Neuronal stem cell (in vitro differentiated cells): Measurements from ENCODE around the gene CCR7.

Experiments used
- DNase-seq: peaks from one replicate; pipeline ENCODE4 v3.0.0-alpha.2; 2013; ENCODE audit warnings: low spot score
- H2AFZ ChIP-seq: one replicate; pipeline ENCODE4 v1.6.1; 2013; ENCODE audit warnings: mild to moderate bottlenecking, low read length, inconsistent platforms
- H2AK5ac ChIP-seq: 2 replicates; pipeline ENCODE4 v1.6.1; 2013; ENCODE audit warnings: low read depth, mild to moderate bottlenecking, inconsistent platforms, low read length, moderate library complexity, mixed read lengths
- H2BK120ac ChIP-seq: 2 replicates; pipeline ENCODE4 v1.6.1; 2013; ENCODE audit warnings: low read depth, mild to moderate bottlenecking, inconsistent platforms, low read length, moderate library complexity, mixed read lengths
- H2BK12ac ChIP-seq: one replicate; pipeline ENCODE4 v1.6.1; 2013; ENCODE audit warnings: low read length, inconsistent platforms
- H2BK15ac ChIP-seq: 2 replicates; pipeline ENCODE4 v1.6.1; 2013; ENCODE audit warnings: mild to moderate bottlenecking, low read length, inconsistent platforms, mixed read lengths
- H2BK5ac ChIP-seq: one replicate; pipeline ENCODE4 v1.6.1; 2013; ENCODE audit warnings: inconsistent platforms, mild to moderate bottlenecking, low read length, moderate library complexity
- H3K14ac ChIP-seq: one replicate; pipeline ENCODE4 v1.6.1; 2013; ENCODE audit warnings: low read length, inconsistent platforms
- H3K18ac ChIP-seq: 2 replicates; pipeline ENCODE4 v1.6.1; 2013; ENCODE audit warnings: low read length, inconsistent platforms
- H3K23ac ChIP-seq: 2 replicates; pipeline ENCODE4 v1.6.1; 2013; ENCODE audit warnings: low read depth, mild to moderate bottlenecking, mixed read lengths, low read length, inconsistent platforms; ENCODE audit not compliant: poor library complexity
- H3K27ac ChIP-seq: replicated peaks from 3 replicates; pipeline ENCODE4 v1.5.1; 2013; ENCODE audit warnings: low read length, inconsistent platforms
- H3K27me3 ChIP-seq, 3 experiments: 2 replicates each; pipeline ENCODE4 v1.6.1; 2013; ENCODE audit warnings: low read length in 3 of 3, mild to moderate bottlenecking in 2 of 3, inconsistent platforms in 1 of 3, low read depth in 1 of 3, mixed read lengths in 1 of 3, moderate library complexity in 1 of 3; ENCODE audit not compliant: control insufficient read depth in 3 of 3, insufficient read depth in 3 of 3
- H3K36me3 ChIP-seq, 2 donors: replicated peaks in 1 of 2; 2 replicates each; pipeline ENCODE4 v1.6.1; 2013; ENCODE audit warnings: low read length in 2 of 2; ENCODE audit not compliant: control insufficient read depth in 2 of 2, insufficient read depth in 2 of 2
- H3K4ac ChIP-seq: 2 replicates; pipeline ENCODE4 v1.6.1; 2013; ENCODE audit warnings: inconsistent platforms, mild to moderate bottlenecking, low read length, moderate library complexity
- H3K4me1 ChIP-seq, 2 donors: 1 replicate in 1 of 2; 2 replicates in 1 of 2; pipeline ENCODE4 v1.6.1; 2013; ENCODE audit warnings: low read length in 2 of 2, low read depth in 1 of 2; ENCODE audit not compliant: control insufficient read depth in 2 of 2, insufficient read depth in 1 of 2
- H3K4me2 ChIP-seq: one replicate; pipeline ENCODE4 v1.6.1; 2013; ENCODE audit warnings: mild to moderate bottlenecking, low read length, inconsistent platforms; ENCODE audit not compliant: insufficient read depth, poor library complexity, severe bottlenecking
- H3K4me3 ChIP-seq, 2 donors: 2 replicates each; pipeline ENCODE4 v1.5.1; 2013; ENCODE audit warnings: low read length in 2 of 2, mild to moderate bottlenecking in 2 of 2, inconsistent platforms in 1 of 2, moderate library complexity in 1 of 2
- H3K79me1 ChIP-seq: one replicate; pipeline ENCODE4 v1.6.1; 2013; ENCODE audit warnings: low read depth, mild to moderate bottlenecking, inconsistent platforms, low read length, moderate library complexity
- H3K9ac ChIP-seq: one replicate; pipeline ENCODE4 v1.6.1; 2013; ENCODE audit warnings: mild to moderate bottlenecking, low read depth, low read length, inconsistent platforms; ENCODE audit not compliant: poor library complexity
- H3K9me3 ChIP-seq, 2 donors: replicated peaks in 1 of 2; 2 replicates each; pipeline versions ENCODE3 to v1.6.1; 2013; ENCODE audit warnings: low read length in 2 of 2, mild to moderate bottlenecking in 2 of 2, inconsistent platforms in 1 of 2, low read depth in 1 of 2, mixed read lengths in 1 of 2, moderate library complexity in 1 of 2; ENCODE audit not compliant: control insufficient read depth in 2 of 2, insufficient read depth in 1 of 2
- H4K8ac ChIP-seq: one replicate; pipeline ENCODE4 v1.6.1; 2013; ENCODE audit warnings: low read depth, mild to moderate bottlenecking, inconsistent platforms, low read length, moderate library complexity
- H4K91ac ChIP-seq: one replicate; pipeline ENCODE4 v1.6.1; 2013; ENCODE audit warnings: low read length, low read depth, mild to moderate bottlenecking, inconsistent platforms; ENCODE audit not compliant: poor library complexity
- WGBS, 2 donors: extraction: QIAGEN DNeasy Blood & Tissue Kit; methylation state at CpG; one replicate each; pipeline ENCODE4 v1.1.7; 2013; ENCODE audit warnings: missing lambda C conversion rate in 2 of 2, mixed read lengths in 1 of 2; ENCODE audit not compliant: insufficient read length in 2 of 2, insufficient replicate concordance in 1 of 2; ENCODE audit errors: extremely low coverage in 2 of 2; 5-methylcytosine and 5-hydroxymethylcytosine counted together

CCR7 gene

DNA sequence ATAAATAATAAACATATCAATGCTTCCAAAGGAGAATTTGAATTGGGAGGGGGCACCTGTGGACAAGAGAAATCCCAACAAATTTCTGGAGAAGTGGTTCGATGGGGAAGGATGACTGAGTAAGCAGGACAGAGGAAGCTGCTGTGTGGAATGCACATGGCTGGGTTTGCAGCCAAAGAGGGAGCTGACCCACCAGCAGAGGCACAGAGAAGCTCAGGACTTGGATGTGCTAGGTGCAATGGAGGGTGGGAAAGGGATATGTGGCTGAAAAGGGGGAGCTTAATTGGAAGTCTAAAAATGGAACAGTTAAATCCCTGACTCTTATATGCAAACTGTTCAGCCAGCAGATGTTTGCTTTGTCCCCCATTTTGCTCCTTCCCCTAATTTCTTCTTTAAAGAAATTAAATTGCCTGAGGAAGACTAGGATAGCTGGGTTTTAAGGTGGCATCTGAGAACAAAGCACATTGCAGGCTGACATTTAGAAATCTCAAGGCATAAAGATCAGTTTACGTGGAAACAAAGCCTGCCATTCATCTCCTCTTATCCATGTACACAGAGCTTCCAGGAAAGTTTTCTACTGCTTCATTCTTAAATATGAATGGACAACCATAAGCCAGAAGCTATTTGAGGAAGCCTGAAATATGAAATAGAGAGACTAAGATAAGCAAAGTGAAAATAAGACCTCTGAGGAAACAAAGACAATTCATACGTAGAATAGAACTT, 40.9 kb downstream of the CCR7 start:
- no peak overlapping the region for H3K9ac ChIP-seq
- H2BK12ac ChIP-seq: no peak overlapping the region
- no peak overlapping the region for H3K23ac ChIP-seq
- no peak overlapping the region for H2BK15ac ChIP-seq
- H3K36me3 ChIP-seq: no peaks in the 10 kb centered on the region
- H2BK120ac ChIP-seq: no peak overlapping the region
- H4K8ac ChIP-seq: no peak overlapping the region
- no peak overlapping the region for H3K18ac ChIP-seq
- peaks cover 0 to 20% (median 0%) of the 10 kb centered on the region in 3 experiments for H3K27me3 ChIP-seq
- no peak overlapping the region for H3K4me3 ChIP-seq
- DNase-seq: no peak
- H3K4me1 ChIP-seq: no peaks in the 10 kb centered on the region
- peaks cover 1 to 10% of the 10 kb centered on the region in 2 donors for H3K9me3 ChIP-seq
- H3K4me2 ChIP-seq: no peak overlapping the region
- H2BK5ac ChIP-seq: no peak overlapping the region
- H2AFZ ChIP-seq: no peak overlapping the region
- no peak overlapping the region for H3K4ac ChIP-seq
- H3K14ac ChIP-seq: no peak overlapping the region
- no CpG with 5 or more reads among the region's 3 CpGs for WGBS, 2 donors
- H4K91ac ChIP-seq: no peak overlapping the region
- H3K27ac ChIP-seq: no peak overlapping the region
- no peaks in the 10 kb centered on the region for H3K79me1 ChIP-seq
- H2AK5ac ChIP-seq: no peak overlapping the region

DNA sequence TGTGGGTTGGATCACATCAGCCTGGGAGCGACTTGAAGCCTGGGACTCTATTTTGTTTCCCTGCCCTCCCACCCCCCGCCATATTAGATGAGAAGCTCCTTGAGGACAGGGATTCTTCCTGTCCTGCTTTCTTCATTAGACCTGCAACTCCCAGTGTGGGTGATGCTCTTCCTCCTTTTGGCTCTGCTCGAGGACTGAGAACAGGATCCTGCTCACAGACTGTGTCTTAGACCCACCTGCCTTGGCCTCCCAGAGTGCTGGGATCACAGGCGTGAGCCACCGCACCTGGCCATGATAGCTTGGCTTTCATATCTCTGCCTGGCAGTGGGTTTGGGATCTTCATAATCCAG, 42.3 kb downstream of the CCR7 start:
- Histone ChIP-seq H2BK5ac (no peak overlapping the region), H3K18ac (no peak overlapping the region), H3K9me3 (peaks cover 1 to 10% of the 10 kb centered on the region in 2 donors), H3K4me2 (no peak overlapping the region), H3K4ac (no peak overlapping the region), H3K14ac (no peak overlapping the region), H3K27ac (no peak overlapping the region), H4K91ac (no peak overlapping the region), H3K36me3 (no peaks in the 10 kb centered on the region), H2BK120ac (no peak overlapping the region), H3K4me3 (no peak overlapping the region), H3K23ac (no peak overlapping the region), H3K79me1 (no peaks in the 10 kb centered on the region), H4K8ac (no peak overlapping the region), H3K4me1 (no peaks in the 10 kb centered on the region), H2BK15ac (no peak overlapping the region), H2BK12ac (no peak overlapping the region), H3K9ac (no peak overlapping the region), H3K27me3 (peaks cover 0 to 27% (median 0%) of the 10 kb centered on the region in 3 experiments), H2AK5ac (no peak overlapping the region), H2AFZ (no peak overlapping the region)
- no peak for DNase-seq
- no CpG with 5 or more reads among the region's 5 CpGs for WGBS, 2 donors

DNA sequence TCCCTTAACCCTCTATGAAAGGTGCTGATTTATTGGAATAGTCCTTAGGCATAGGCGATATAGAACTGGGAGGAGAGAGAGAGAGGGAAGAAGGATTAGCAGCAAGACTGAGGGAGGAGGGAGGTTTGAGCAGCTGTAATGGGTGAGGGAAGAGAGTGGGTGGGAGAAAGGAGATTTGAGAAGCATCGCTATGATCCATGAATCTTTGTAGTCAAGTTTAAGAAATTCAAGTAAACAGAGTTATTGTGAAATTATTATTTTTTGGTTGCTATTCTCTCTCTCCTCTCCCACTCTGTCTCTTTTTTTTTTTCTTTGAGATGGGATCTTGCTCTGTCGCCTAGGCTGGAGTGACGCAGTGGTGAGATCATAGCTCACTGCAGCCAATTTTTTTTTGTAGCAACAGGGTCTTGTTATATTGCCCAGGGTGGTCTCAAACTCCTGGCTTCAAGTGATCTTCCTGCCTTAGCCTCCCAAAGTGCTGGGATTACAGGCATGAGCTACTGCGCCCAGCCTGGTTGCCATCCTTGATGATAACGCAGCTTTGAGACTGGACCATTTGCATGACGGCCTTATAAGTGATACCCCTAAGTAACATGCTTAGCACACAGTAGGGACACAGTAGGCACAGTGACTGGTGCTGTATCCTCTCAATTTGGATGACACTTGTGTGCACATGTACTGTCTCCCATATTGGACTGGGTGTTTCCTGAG, 42.9 kb downstream of the CCR7 start:
- Histone ChIP-seq H3K36me3 (no peaks in the 10 kb centered on the region), H2AK5ac (no peak overlapping the region), H2AFZ (no peak overlapping the region), H2BK12ac (no peak overlapping the region), H2BK15ac (no peak overlapping the region), H3K18ac (no peak overlapping the region), H3K4me3 (no peak overlapping the region), H3K27me3 (peaks cover 0 to 28% (median 0%) of the 10 kb centered on the region in 3 experiments), H3K9ac (no peak overlapping the region), H4K8ac (no peak overlapping the region), H3K4me1 (no peaks in the 10 kb centered on the region), H3K14ac (no peak overlapping the region), H2BK5ac (no peak overlapping the region), H3K27ac (no peak overlapping the region), H3K23ac (no peak overlapping the region), H2BK120ac (no peak overlapping the region), H3K4ac (no peak overlapping the region), H3K79me1 (no peaks in the 10 kb centered on the region), H4K91ac (no peak overlapping the region), H3K9me3 (peaks cover 1 to 10% of the 10 kb centered on the region in 2 donors), H3K4me2 (no peak overlapping the region)
- no peak for DNase-seq
- WGBS, 2 donors: no CpG with 5 or more reads among the region's 7 CpGs

DNA sequence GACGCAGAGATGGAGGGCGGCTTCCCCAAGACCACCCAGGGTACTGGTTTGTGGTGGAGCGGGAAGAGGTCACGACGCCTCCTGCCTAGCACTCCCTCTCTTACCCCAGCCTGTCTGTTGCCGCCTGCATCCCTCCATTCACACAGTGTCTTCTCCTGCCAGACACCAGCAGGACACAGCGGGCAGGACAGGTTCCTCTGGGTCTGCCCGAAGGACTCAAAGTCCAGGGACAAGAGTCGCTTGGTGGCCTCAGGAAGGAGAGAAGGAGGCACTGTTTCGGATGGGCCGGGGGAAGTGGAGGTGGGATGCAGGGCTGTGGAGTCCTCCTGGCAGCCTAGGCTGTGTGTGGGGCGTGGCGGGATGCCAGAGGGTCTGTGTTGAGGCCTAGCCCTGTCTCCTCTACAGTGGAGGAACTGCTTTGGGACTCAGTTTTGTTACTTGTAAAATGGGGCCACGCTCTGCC, 44.2 kb downstream of the CCR7 start:
- Histone ChIP-seq H4K91ac (no peak overlapping the region), H2AFZ (no peak overlapping the region), H2BK120ac (no peak overlapping the region), H3K4ac (no peak overlapping the region), H3K4me1 (no peaks in the 10 kb centered on the region), H3K14ac (peak overlapping the region; percentile 84), H2BK15ac (peak overlapping the region; percentile 46), H3K79me1 (no peaks in the 10 kb centered on the region), H2BK5ac (no peak overlapping the region), H3K27ac (no peak overlapping the region), H2BK12ac (peak overlapping the region; percentile 85), H3K18ac (peak overlapping the region; percentile 78), H3K4me3 (no peak overlapping the region), H3K9me3 (peaks cover 1 to 10% of the 10 kb centered on the region in 2 donors), H4K8ac (peak overlapping the region; percentile 26), H3K27me3 (peaks cover 0 to 22% (median 0%) of the 10 kb centered on the region in 3 experiments), H3K36me3 (no peaks in the 10 kb centered on the region), H3K23ac (no peak overlapping the region), H3K4me2 (peak overlapping the region; percentile 3), H2AK5ac (peak overlapping the region; percentile 64), H3K9ac (peak overlapping the region; percentile 54)
- WGBS, 2 donors: no CpG with 5 or more reads among the region's 14 CpGs
- DNase-seq: no peak
